Lung (tissue), 12 donors: Measurements from ENCODE around the gene NUCKS1. TPM values are rescaled to one million over a fixed set of nuclear protein-coding genes. Genes with fewer than 3 reads are reported as not detected.

ENCODE experiments used
- ATAC-seq: fragments of 200-7000 bp; cut with Tn5 transposase; one replicate; pipeline ENCODE4 v1.9.1; 2020; ENCODE audit warnings: moderate number of reproducible peaks; ENCODE audit not compliant: insufficient read depth, low FRiP score
- DNase-seq, 3 donors: peaks; one replicate each; pipeline ENCODE4 v3.0.0-alpha.2; 2013 to 2017
- H3K27ac ChIP-seq, 2 donors: one replicate each; pipeline ENCODE4 v1.5.1; 2013; ENCODE audit warnings: mild to moderate bottlenecking in 2 of 2, moderate library complexity in 2 of 2, control low read depth in 1 of 2, inconsistent platforms in 1 of 2, low read depth in 1 of 2, low read length in 1 of 2
- H3K27me3 ChIP-seq, 3 donors: one replicate each; pipeline ENCODE4 v1.5.1; 2013; ENCODE audit warnings: low read length in 2 of 3; ENCODE audit not compliant: control insufficient read depth in 3 of 3, insufficient read depth in 3 of 3
- H3K36me3 ChIP-seq, 4 donors: one replicate each; pipeline ENCODE4 v1.5.1; 2013; ENCODE audit warnings: low read length in 4 of 4, mild to moderate bottlenecking in 1 of 4, moderate library complexity in 1 of 4; ENCODE audit not compliant: control insufficient read depth in 4 of 4, insufficient read depth in 4 of 4
- H3K4me1 ChIP-seq, 5 donors: one replicate each; pipeline ENCODE4 v1.5.1; 2013; ENCODE audit warnings: low read length in 5 of 5, mild to moderate bottlenecking in 2 of 5, moderate library complexity in 1 of 5; ENCODE audit not compliant: control insufficient read depth in 5 of 5, insufficient read depth in 5 of 5
- H3K4me3 ChIP-seq: one replicate; pipeline ENCODE4 v1.5.1; 2013; ENCODE audit warnings: mild to moderate bottlenecking, control low read depth, moderate library complexity
- H3K9ac ChIP-seq, 2 donors: one replicate each; pipeline ENCODE4 v1.5.1; 2013; ENCODE audit warnings: low read length in 2 of 2, control low read depth in 1 of 2; ENCODE audit not compliant: insufficient read depth in 1 of 2
- H3K9me3 ChIP-seq, 4 donors: one replicate each; pipeline ENCODE4 v1.5.1; 2013; ENCODE audit warnings: low read length in 3 of 4, mild to moderate bottlenecking in 1 of 4, moderate library complexity in 1 of 4; ENCODE audit not compliant: control insufficient read depth in 4 of 4, insufficient read depth in 3 of 4
- WGBS, 2 donors: extraction: QIAGEN DNeasy Blood & Tissue Kit; methylation state at CpG; one replicate each; pipeline ENCODE4 v1.1.7; 2013; 5-methylcytosine and 5-hydroxymethylcytosine counted together
- polyA plus RNA-seq, 2 donors: library from polyadenylated mRNA; stranded (reverse); fragments of 200-250 nt; gene quantifications; one replicate each; pipeline ENCODE4 v1.2.1, GENCODE V29; 2013
- total RNA-seq, 2 donors: library from RNA; depleted of rRNA in 1 of 2; stranded (reverse); fragments of >200 nt in 1 of 2; gene quantifications; one replicate each; pipeline ENCODE4 v1.2.1, GENCODE V29; 2014 to 2021
- TF ChIP-seq, protein P1 (sequence below): IDR thresholded peaks from 2 replicates; pipeline ENCODE4 v1.5.1; 2012; ENCODE audit warnings: mild to moderate bottlenecking; ENCODE audit errors: control extremely low read depth, extremely low read depth
- donor health status: control.
- donor health status: control.
- donor health status: Bipolar disorder and iron deficiency.
- donor health status: healthy.
- donor health status: DM: yes; HTN: yes; CAD: no.

NUCKS1 gene
- total and polyA plus RNA-seq, 4 donors: 28.6 to 285 (median 82.6) TPM

DNA sequence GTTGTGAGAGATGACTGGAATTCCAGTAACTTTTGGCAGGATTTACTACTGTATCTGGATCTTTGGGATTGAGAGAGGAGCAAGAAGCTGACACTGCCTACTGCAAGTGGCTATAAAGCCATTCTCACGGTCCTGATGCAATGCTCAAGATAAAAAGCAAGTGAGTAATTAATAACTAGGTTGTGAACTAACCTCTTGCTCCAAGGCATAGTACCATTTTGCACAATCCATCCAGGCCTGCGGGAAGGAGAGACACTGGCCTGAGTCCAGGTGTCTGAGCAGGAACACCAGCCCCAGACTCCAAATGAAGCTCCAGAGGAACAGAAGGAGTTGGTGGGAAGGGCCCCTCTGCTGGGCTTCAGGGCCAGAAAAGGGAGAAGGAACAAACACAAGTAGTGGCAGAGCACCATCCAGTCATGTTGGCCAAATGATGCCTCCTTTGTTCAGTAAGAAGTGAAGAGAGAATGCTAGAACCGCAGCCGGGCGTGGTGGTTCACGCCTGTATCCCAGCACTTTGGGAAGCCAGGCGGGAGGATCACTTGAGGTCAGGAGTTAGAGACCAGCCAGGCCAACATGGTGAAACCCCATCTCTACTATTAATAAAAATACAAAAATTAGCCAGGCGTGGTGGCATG, 59.7 kb downstream of the NUCKS1 start:
- 86 to 89% methylated on average over 8 of the region's 8 CpGs for WGBS, 2 donors
- H3K27ac ChIP-seq: no peak overlapping the region
- H3K27me3 ChIP-seq: no peaks in the 10 kb centered on the region
- no peak overlapping the region for H3K9ac ChIP-seq
- no peak for DNase-seq
- H3K9me3 ChIP-seq: no peaks in the 10 kb centered on the region
- ATAC-seq: no peak
- H3K4me1 ChIP-seq: peaks cover 0 to 23% (median 4%) of the 10 kb centered on the region in 5 donors
- no peak overlapping the region for H3K4me3 ChIP-seq
- H3K36me3 ChIP-seq: no peaks in the 10 kb centered on the region
- TF ChIP-seq, protein P1, sequence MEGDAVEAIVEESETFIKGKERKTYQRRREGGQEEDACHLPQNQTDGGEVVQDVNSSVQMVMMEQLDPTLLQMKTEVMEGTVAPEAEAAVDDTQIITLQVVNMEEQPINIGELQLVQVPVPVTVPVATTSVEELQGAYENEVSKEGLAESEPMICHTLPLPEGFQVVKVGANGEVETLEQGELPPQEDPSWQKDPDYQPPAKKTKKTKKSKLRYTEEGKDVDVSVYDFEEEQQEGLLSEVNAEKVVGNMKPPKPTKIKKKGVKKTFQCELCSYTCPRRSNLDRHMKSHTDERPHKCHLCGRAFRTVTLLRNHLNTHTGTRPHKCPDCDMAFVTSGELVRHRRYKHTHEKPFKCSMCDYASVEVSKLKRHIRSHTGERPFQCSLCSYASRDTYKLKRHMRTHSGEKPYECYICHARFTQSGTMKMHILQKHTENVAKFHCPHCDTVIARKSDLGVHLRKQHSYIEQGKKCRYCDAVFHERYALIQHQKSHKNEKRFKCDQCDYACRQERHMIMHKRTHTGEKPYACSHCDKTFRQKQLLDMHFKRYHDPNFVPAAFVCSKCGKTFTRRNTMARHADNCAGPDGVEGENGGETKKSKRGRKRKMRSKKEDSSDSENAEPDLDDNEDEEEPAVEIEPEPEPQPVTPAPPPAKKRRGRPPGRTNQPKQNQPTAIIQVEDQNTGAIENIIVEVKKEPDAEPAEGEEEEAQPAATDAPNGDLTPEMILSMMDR: no peak

DNA sequence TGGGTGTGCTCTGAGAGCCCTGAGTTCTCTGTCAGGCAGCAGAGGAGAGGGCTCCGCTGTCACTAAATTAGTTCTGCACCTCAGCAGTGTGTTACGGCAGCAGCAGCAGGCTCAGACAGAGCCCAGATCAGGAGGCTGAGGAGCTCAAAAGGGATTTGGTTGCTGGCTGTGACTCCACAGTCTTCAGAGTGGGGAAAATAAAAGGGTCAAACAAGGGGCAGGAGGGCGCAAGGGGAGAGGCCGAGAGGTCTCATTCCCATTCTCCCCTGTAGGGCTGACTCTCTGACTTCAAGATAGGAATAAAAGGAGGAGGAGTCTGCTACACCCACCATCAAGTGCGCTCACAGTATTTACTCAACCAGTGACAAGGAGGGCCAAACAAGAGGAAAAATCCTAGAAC, 60.5 kb downstream of the NUCKS1 start:
- TF ChIP-seq, protein P1: no peak
- H3K4me1 ChIP-seq: peaks cover 0 to 23% (median 4%) of the 10 kb centered on the region in 5 donors
- H3K27me3 ChIP-seq: no peaks in the 10 kb centered on the region
- no peaks in the 10 kb centered on the region for H3K36me3 ChIP-seq
- H3K4me3 ChIP-seq: no peak overlapping the region
- no peaks in the 10 kb centered on the region for H3K9me3 ChIP-seq
- DNase-seq (peak in 1 of 3 donors; percentile 60), ATAC-seq (no peak)
- H3K27ac ChIP-seq: no peak overlapping the region
- WGBS, 2 donors: 84 to 92% methylated on average over 5 of the region's 5 CpGs
- no peak overlapping the region for H3K9ac ChIP-seq

DNA sequence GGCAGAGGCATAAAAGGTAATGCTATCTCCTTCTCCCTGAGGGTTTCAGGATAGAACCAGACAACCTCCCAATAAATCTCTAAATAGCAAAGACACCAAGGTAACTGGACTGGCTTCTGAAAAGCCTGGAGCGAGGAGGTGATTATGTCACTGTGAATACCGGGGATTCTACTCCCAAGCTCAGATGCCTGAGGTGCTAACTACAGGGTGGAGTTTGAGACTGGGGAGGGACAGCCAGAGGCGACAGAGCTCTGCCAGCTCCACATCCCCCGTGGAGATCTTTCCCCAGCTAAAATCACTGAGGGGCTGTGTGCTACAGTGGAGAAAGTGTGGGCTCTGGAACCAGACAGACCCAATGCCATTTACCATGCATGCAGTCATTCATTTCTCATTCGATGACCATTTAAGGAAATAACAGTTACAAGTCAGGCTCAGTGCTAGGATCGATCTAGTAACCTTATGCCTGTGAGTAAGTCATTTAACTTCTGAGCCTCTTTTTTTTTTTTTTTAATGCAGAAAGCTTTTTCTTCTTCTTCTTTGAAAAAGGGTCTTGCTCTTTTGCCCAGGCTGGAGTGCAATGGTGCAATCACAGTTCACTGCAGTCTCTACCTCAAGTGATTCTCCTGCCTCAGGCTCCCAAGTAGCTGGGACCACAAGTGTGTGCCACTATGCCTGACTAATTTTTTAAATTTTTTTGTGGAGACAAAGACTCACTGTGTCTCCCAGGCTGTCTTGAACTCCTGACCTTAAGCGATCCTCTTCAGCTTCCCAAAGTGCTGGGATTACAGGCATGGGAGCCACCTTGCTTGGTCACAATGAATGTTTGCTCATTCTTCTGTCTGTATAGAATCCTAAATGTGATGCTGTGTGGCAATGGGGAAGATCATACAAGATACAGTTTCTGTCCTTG, 61.6 kb downstream of the NUCKS1 start:
- peaks cover 0 to 17% (median 3%) of the 10 kb centered on the region in 5 donors for H3K4me1 ChIP-seq
- H3K36me3 ChIP-seq: no peaks in the 10 kb centered on the region
- TF ChIP-seq, protein P1: no peak
- no peak for DNase-seq
- WGBS, 2 donors: 79 to 91% methylated on average over 7 of the region's 7 CpGs
- H3K4me3 ChIP-seq: no peak overlapping the region
- H3K9me3 ChIP-seq: no peaks in the 10 kb centered on the region
- ATAC-seq: no peak
- no peak overlapping the region for H3K27ac ChIP-seq
- no peak overlapping the region for H3K9ac ChIP-seq
- H3K27me3 ChIP-seq: no peaks in the 10 kb centered on the region
